ENCODE results near the gene ZNF217. TPM values are rescaled to one million over a fixed set of nuclear protein-coding genes. Genes with fewer than 3 reads are reported as not detected.
A peak's percentile ranks its signal among the peaks of the same experiment; 100 is the strongest.

The ZNF217 gene
- total and polyA plus RNA-seq, 10 of the 15 experiments (the other 5 are each of a cell fraction or from before 2014, with no cell fraction given) = 8.5 to 76.6 (median 40.6) TPM

DNA sequence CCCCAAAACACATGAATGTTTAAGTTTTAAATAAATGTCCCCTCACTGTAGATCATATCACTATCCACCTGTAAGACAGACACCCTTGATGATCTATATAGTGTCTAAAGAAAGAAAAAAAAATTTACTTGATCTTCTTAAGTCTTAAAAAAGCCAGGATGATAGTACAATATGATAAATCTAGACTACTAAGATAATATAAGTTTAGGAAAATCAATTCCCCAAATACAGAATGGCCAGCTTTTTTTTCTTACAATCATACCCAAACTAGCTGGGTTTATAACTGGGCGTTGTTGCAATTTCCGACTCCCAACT lies 14.4 kb downstream of the ZNF217 start (continued):
- TF ChIP-seq CHD1 (IDR thresholded peaks at IDR 0.05; ENCODE audit: low read depth, low read length) (no peak), ZSCAN29 (IDR thresholded peaks at IDR 0.05) (no peak)

DNA sequence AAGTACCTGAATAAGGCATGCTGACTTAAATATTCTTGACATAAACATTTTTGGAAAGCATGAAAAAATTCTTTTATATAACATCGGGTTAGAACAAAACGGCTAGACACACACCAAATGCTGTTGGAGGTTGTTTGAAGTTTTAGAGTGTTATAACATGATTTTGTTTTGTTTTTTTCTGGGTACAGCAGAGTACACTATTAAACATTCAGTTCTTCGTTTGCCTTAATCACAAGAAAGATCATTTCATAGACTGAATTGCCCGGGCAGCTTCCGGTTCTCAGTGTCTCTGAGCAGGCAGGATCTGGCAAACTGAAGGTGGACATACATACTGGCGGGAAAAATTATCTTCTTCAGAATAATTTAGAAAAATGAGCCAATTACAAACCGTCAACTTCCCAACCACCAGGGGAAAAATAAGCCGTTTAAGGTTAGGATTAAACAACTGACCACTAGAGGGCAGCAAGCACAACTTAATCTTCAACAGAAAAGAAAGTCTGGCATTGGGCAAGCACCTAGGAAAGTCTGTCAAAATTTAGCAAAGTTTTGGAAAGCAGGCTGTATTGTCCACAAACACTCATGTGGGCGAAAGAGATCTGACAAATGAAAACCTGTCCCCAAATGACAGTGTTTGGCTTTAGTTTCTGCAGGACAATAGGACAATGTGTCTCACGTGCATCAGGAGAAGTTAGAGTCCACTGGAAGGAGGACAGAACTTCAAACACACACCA lies 15.0 kb downstream of the ZNF217 start:
- Histone ChIP-seq H3K4me1 (ENCODE audit: control insufficient read depth, insufficient read depth, low read length) (peaks cover 9% of the 10 kb centered on the region), H3K79me2 (ENCODE audit: control insufficient read depth, insufficient read depth, low read length) (peaks cover 99% of the 10 kb centered on the region), H4K20me1 (ENCODE audit: control insufficient read depth, insufficient read depth) (peaks cover 14% of the 10 kb centered on the region), H3K27ac (ENCODE audit: control insufficient read depth, insufficient read depth) (peak overlapping the region; percentile 69), H3K9ac (ENCODE audit: control insufficient read depth, insufficient read depth, low read length) (peak overlapping the region; percentile 75), H3K36me3 (ENCODE audit: control insufficient read depth in 2 of 2, insufficient read depth in 2 of 2, low read length in 1 of 2) (peaks cover 38 to 44% of the 10 kb centered on the region in 2 experiments), H3K4me2 (ENCODE audit: control insufficient read depth, insufficient read depth) (peak overlapping the region; percentile 85), H2AFZ (ENCODE audit: control insufficient read depth, low read depth, low read length) (no peak overlapping the region), H3K4me3 (peak overlapping the region; percentile 79), H3K27me3 (replicated peaks in 1 of 2; ENCODE audit: control insufficient read depth in 2 of 2, insufficient read depth in 2 of 2, low read length in 1 of 2) (no peaks in the 10 kb centered on the region), H3K9me3 (replicated peaks; ENCODE audit: control insufficient read depth, insufficient read depth, low read length) (no peaks in the 10 kb centered on the region; the same call in 2 of the 3 replicates)
- peak; percentile 61 for ATAC-seq
- POLR2A ChIA-PET = interaction anchor here (0.9 to 1.5 kb wide), 4 partner anchors 12 to 339 kb away, joined by 3 to 6 read pairs (median 4); no protein-coding TSS in a partner anchor
- in situ Hi-C loops (cut with MboI) = loop anchor here (5.0 to 10.0 kb wide), 4 partner anchors 289 to 626 kb away; partner anchors contain the start of gene PFDN4
- 8% methylated on average over 10 of the region's 10 CpGs for WGBS (ENCODE audit: insufficient coverage, insufficient replicate concordance, low lambda C conversion rate, missing lambda C conversion rate)
- CTCF ChIA-PET = interaction anchor here (0.7 to 3.4 kb wide), 20 partner anchors 10 to 488 kb away, joined by 3 to 38 read pairs (median 3); no protein-coding TSS in a partner anchor
- intact Hi-C loops (cut with micrococcal nuclease; ENCODE audit: unreplicated experiment) = loop anchor here (1.0 to 10.0 kb wide), 9 partner anchors 64 to 616 kb away; no protein-coding TSS in a partner anchor
- SMC1A ChIA-PET (ENCODE audit: uncharacterized antibody, unreplicated experiment) = interaction anchor here (0.6 to 5.0 kb wide), 31 partner anchors 9 to 495 kb away, joined by 3 to 33 read pairs (median 4); no protein-coding TSS in a partner anchor
- peak; percentile 79 for FAIRE-seq
- peak; percentile 76 for DNase-seq (ENCODE audit: low read depth, low spot score)
- BruUV-seq (replicated peaks) = no TSS peak
- RAD21 ChIA-PET (ENCODE audit: unreplicated experiment) = interaction anchor here (0.6 to 2.2 kb wide), 29 partner anchors 10 to 485 kb away, joined by 3 to 26 read pairs (median 4); no protein-coding TSS in a partner anchor
- TF ChIP-seq, protein P1, sequence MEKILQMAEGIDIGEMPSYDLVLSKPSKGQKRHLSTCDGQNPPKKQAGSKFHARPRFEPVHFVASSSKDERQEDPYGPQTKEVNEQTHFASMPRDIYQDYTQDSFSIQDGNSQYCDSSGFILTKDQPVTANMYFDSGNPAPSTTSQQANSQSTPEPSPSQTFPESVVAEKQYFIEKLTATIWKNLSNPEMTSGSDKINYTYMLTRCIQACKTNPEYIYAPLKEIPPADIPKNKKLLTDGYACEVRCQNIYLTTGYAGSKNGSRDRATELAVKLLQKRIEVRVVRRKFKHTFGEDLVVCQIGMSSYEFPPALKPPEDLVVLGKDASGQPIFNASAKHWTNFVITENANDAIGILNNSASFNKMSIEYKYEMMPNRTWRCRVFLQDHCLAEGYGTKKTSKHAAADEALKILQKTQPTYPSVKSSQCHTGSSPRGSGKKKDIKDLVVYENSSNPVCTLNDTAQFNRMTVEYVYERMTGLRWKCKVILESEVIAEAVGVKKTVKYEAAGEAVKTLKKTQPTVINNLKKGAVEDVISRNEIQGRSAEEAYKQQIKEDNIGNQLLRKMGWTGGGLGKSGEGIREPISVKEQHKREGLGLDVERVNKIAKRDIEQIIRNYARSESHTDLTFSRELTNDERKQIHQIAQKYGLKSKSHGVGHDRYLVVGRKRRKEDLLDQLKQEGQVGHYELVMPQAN (conservative IDR thresholded peaks at IDR 0.05) = peak; percentile 38; the same call in 1 of the 2 replicates
- TF ChIP-seq, protein P2, sequence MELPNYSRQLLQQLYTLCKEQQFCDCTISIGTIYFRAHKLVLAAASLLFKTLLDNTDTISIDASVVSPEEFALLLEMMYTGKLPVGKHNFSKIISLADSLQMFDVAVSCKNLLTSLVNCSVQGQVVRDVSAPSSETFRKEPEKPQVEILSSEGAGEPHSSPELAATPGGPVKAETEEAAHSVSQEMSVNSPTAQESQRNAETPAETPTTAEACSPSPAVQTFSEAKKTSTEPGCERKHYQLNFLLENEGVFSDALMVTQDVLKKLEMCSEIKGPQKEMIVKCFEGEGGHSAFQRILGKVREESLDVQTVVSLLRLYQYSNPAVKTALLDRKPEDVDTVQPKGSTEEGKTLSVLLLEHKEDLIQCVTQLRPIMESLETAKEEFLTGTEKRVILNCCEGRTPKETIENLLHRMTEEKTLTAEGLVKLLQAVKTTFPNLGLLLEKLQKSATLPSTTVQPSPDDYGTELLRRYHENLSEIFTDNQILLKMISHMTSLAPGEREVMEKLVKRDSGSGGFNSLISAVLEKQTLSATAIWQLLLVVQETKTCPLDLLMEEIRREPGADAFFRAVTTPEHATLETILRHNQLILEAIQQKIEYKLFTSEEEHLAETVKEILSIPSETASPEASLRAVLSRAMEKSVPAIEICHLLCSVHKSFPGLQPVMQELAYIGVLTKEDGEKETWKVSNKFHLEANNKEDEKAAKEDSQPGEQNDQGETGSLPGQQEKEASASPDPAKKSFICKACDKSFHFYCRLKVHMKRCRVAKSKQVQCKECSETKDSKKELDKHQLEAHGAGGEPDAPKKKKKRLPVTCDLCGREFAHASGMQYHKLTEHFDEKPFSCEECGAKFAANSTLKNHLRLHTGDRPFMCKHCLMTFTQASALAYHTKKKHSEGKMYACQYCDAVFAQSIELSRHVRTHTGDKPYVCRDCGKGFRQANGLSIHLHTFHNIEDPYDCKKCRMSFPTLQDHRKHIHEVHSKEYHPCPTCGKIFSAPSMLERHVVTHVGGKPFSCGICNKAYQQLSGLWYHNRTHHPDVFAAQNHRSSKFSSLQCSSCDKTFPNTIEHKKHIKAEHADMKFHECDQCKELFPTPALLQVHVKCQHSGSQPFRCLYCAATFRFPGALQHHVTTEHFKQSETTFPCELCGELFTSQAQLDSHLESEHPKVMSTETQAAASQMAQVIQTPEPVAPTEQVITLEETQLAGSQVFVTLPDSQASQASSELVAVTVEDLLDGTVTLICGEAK (IDR thresholded peaks at IDR 0.05; ENCODE audit: borderline replicate concordance) = no peak
- peak; percentile 47 for TF ChIP-seq RUNX3 (IDR thresholded peaks at IDR 0.05; ENCODE audit: low read length)
- TF ChIP-seq MTA3 (IDR thresholded peaks at IDR 0.05; ENCODE audit: borderline replicate concordance, low read length) = no peak
- no peak for TF ChIP-seq IRF4 (IDR thresholded peaks at IDR 0.05; ENCODE audit: low read depth, low read length)
- TF ChIP-seq SUZ12 (IDR thresholded peaks at IDR 0.05; ENCODE audit: unreplicated experiment) = no peak
- TF ChIP-seq ATF7 (IDR thresholded peaks at IDR 0.05; ENCODE audit: low read depth) = 0 out of 2 replicates have a peak, but pooled peaks have one; percentile 9
- peak; percentile 75 to 81 for TF ChIP-seq BHLHE40 (IDR thresholded peaks at IDR 0.05; ENCODE audit: borderline replicate concordance in 1 of 2, low read depth in 2 of 2, low read length in 1 of 2)
- TF ChIP-seq CREM (IDR thresholded peaks at IDR 0.05; ENCODE audit: low read depth) = no peak
- TF ChIP-seq PML (IDR thresholded peaks at IDR 0.05; ENCODE audit: low read length) = 0 out of 2 replicates have a peak, but pooled peaks have one; percentile 49
- TF ChIP-seq FOXM1 (IDR thresholded peaks at IDR 0.05; ENCODE audit: low read depth, low read length) = peak; percentile 64; the same call in 1 of the 2 replicates

Measured in GM12878 (cell line).